Right lung (tissue), 10 donors: Measurements from ENCODE around the gene F8. TPM values are rescaled to one million over a fixed set of nuclear protein-coding genes. Genes with fewer than 3 reads are reported as not detected.
A peak's percentile ranks its signal among the peaks of the same experiment; 100 is the strongest.

Source experiments
- DNase-seq, 2 donors: peaks; one replicate each; pipeline ENCODE4 v3.0.0-alpha.2; 2013
- long read RNA-seq, 8 donors: transcript quantifications; one replicate each; lab custom pipeline, GENCODE V29; 2026
- polyA plus RNA-seq, 5 donors: library from polyadenylated mRNA; unstranded; fragments of 120-200 nt; gene quantifications; one replicate each; pipeline versions ENCODE4 v1.2.1 to v1.2.3, GENCODE V29; 2013; ENCODE audit warnings: inconsistent platforms in 1 of 5, low replicate concordance in 1 of 5; ENCODE audit not compliant: insufficient read length in 5 of 5, insufficient read depth in 1 of 5

F8 gene
- polyA plus RNA-seq: 1 to 10 TPM; 3.7 to 5.9 (median 4.7) TPM
- long read RNA-seq, donor 1, partial matches to known transcripts: 0 of 1 reads
- long read RNA-seq, donor 1, other reads (novel, unspliced or antisense): 0 of 1 reads
- long read RNA-seq, donor 2, partial matches to known transcripts: 46 of 113 reads
- long read RNA-seq, donor 2, other reads (novel, unspliced or antisense): 67 of 113 reads
- long read RNA-seq, donor 3, partial matches to known transcripts: 0 of 2 reads
- long read RNA-seq, donor 3, other reads (novel, unspliced or antisense): 0 of 2 reads
- long read RNA-seq, donor 4, partial matches to known transcripts: 0 of 1 reads
- long read RNA-seq, donor 4, other reads (novel, unspliced or antisense): 0 of 1 reads
- long read RNA-seq, donor 5, partial matches to known transcripts: 0 of 1 reads
- long read RNA-seq, donor 5, other reads (novel, unspliced or antisense): 0 of 1 reads
- long read RNA-seq, donor 6, partial matches to known transcripts: 0 of 1 reads
- long read RNA-seq, donor 6, other reads (novel, unspliced or antisense): 0 of 1 reads
- long read RNA-seq, donor 7, partial matches to known transcripts: 0 of 1 reads
- long read RNA-seq, donor 7, other reads (novel, unspliced or antisense): 0 of 1 reads
- long read RNA-seq, donor 8, partial matches to known transcripts: 101 of 101 reads
- long read RNA-seq, donor 8, other reads (novel, unspliced or antisense): 0 of 101 reads

GRCh38 chrX:155022585-155022984, at the start of gene F8:
F8 (minus strand) TSS chrX:155022723; CDS start chrX:155022552, 171 bp downstream.
- no peak for DNase-seq

- DNase-seq: no peak
These were observed 49.3 kb upstream of the F8 start for GRCh38 chrX:155071694-155072280.

GRCh38 chrX:155070975-155071693, 48.6 kb upstream of the F8 start, which contains the start of the genes BRCC3, CMC4 and MTCP1:
BRCC3 (plus strand) TSS chrX:155071508; CDS start chrX:155071528, 20 bp downstream.
CMC4 (minus strand) TSS chrX:155071136; CDS start chrX:155064023, 7,113 bp downstream.
MTCP1 (minus strand) TSS chrX:155071136; CDS start chrX:155066010, 5,126 bp downstream.
- DNase-seq: peak; percentile 71 to 74

GRCh38 chrX:155070663-155070974, 48.1 kb upstream of the F8 start:
- DNase-seq: no peak

GRCh38 chrX:155070038-155070437, 47.5 kb upstream of the F8 start:
- no peak for DNase-seq

- no peak for DNase-seq
These were observed 46.9 kb upstream of the F8 start for GRCh38 chrX:155069414-155069813.

GRCh38 chrX:155068165-155068564, 45.6 kb upstream of the F8 start:
- no peak for DNase-seq

GRCh38 chrX:155065035-155065734, 42.7 kb upstream of the F8 start:
- no peak for DNase-seq

GRCh38 chrX:155061760-155062159, 39.2 kb upstream of the F8 start:
- no peak for DNase-seq

GRCh38 chrX:155056877-155057792, 34.6 kb upstream of the F8 start:
- peak; percentile 60 to 68 for DNase-seq

- DNase-seq: no peak
These were observed 33.9 kb upstream of the F8 start for GRCh38 chrX:155056471-155056870.

GRCh38 chrX:155055494-155055893, 33.0 kb upstream of the F8 start:
- no peak for DNase-seq

GRCh38 chrX:155054255-155054654, 31.7 kb upstream of the F8 start:
- no peak for DNase-seq

GRCh38 chrX:155053656-155054055, 31.1 kb upstream of the F8 start:
- no peak for DNase-seq

GRCh38 chrX:155052738-155053498, 30.4 kb upstream of the F8 start:
- no peak for DNase-seq

- DNase-seq: no peak
These were observed 26.6 kb upstream of the F8 start for GRCh38 chrX:155048977-155049619.

- DNase-seq: no peak
These were observed 24.4 kb upstream of the F8 start for GRCh38 chrX:155046811-155047528.
